HFF-Myc (cell line): Measurements from ENCODE around the gene CSF1.
"Not testable (repeated sequence)": the region's sequence is repeated elsewhere in the genome, so short reads cannot be mapped to it uniquely, and the experiment has no call there.

Experiments used
- DNase-seq: peaks from one replicate; pipeline ENCODE4 v3.0.0-alpha.2; 2011; ENCODE audit warnings: low read depth; ENCODE audit errors: extremely low read depth
- H3K4me3 ChIP-seq: replicated peaks from 2 replicates; pipeline ENCODE4 v1.5.1; 2011; ENCODE audit warnings: low read depth, mild to moderate bottlenecking, control low read depth, low read length
- CTCF ChIP-seq: IDR thresholded peaks from 2 replicates; pipeline ENCODE4 v1.5.1; 2012; ENCODE audit warnings: mild to moderate bottlenecking, low read depth, low read length, control low read depth; ENCODE audit errors: missing control alignments

CSF1 gene

GRCh38 chr1:109878531-109879104 is 32.0 kb upstream of the CSF1 start:
- TF ChIP-seq CTCF, result no peak
- DNase-seq, result no peak
- no peak overlapping the region for H3K4me3 ChIP-seq

- H3K4me3 ChIP-seq, DNase-seq: not testable (repeated sequence)
Measured at GRCh38 chr1:109879371-109879770, 31.3 kb upstream of the CSF1 start.

DNA sequence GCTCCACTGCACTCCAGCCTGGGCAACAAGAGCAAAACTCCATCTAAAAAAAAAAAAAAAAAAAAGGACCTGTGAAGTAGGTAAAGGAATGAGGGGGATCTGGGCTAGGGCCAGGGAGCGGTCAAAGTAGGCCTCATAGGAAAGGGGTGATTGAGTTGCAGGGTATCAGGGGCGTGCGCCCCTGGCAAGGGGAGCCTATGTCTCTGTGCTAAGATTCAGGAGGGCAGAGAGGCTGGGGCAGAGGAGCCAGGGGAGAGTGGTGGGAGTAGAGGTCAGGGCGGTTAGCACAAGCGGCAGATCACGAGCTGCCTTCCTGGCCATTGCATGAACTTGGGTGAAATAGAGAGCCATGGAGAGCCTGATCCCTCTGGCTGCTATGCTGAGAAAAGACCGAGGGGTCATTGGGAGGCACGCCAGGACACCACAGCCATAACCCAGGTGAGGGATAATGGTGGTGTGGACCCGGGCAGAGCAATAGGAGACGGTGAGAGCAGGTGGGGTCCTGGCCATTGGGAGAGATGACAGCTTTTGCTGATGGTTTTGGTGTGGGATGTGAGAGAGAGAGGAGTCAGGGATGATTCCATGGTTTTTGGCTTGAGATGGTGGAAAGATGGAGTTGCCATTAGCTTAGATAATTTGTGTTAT is 30.6 kb upstream of the CSF1 start:
- H3K4me3 ChIP-seq, result no peak overlapping the region
- DNase-seq, result no peak
- no peak for TF ChIP-seq CTCF

DNA sequence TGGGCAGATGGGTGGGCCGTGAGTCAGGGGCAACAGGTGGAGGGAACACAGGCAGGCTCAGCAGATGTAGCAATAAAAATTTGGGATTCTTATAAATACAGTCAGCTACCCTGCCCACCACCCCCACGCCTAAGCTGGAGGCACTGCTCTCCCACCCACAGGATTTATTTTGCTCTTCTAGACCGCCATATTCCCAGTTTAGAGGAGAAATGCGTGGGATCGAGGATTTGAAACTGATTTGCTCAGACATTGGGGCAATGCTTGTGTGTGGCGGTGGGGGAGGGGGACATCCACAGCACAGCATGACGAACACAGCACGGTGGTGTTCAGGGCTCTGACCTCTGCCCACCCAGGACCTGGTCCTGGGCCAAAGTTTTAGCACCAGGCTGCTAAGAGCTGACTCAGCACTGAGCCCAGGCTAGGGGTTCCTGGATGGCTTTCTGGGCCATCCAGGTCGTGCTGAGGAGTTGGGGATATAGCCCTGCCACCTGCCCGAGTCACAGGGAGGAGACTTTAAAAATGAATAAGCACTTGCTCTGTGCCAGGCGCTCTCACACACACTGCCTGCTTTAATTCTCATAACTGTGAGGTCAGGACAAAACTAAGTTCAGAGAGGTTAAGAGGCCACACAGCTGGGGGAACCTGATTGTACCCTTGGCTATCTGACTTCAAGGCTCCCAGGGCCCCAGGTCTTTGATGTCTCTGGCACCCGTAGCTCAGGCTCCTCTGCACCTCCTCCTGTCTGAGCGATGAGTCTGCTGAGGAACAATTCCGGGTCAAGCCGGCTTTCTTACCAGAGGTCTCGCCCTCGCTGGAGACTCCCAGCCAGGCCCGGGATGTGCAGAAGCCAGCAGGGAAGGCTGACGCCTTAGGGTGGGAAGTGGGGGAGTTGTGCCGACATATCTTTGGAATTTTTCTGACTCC is 29.4 kb upstream of the CSF1 start:
- no peak overlapping the region for H3K4me3 ChIP-seq
- TF ChIP-seq CTCF, result no peak
- DNase-seq, result no peak

GRCh38 chr1:109881906-109882287 is 28.8 kb upstream of the CSF1 start:
- DNase-seq, result no peak
- no peak for TF ChIP-seq CTCF
- no peak overlapping the region for H3K4me3 ChIP-seq

DNA sequence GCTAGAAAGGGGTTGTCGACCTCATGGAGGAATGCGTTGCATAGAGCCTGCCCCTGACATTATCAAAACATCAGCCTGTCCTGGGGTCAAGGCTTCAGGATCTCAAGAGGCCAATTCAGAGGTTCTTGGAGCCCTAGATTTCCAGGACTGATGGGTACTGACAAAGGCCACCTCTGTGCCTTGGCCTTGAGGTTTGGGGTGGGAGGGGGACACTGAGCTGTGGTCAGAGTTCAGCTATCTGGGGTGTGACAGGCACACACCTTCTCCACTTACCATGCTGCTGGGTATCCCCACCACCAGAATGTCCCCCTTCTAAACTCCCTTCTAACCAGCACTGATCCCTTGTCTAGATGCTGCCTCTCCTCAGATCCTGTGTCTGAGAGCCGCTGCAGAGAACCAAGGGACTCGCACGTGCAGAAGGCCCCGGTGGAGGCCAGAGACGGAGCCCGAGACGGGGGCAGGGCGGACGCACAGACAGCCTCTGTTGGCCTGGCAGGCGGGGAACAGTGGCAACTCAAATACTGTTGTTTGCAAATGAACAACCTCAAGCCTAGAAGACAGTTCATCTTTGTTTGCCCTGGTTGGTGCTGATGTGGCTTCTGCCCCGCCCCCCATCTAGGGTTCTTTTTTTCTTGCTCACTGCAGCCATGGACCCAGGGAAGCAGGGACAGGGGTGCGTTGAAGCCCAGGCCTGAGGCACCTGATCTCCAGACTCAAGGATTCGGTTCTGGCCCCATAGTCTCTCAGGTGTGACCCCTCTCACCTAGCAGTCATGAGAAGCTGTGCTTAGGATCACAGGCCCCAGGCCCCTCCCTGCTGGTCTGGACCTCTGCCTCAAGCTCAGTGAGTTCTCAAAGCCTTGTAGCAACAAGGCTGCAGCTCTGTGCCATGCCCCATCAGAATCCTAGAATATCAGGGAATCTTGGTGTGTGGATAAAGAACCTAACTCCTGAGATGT is 28.1 kb upstream of the CSF1 start:
- no peak for DNase-seq
- no peak for TF ChIP-seq CTCF
- no peak overlapping the region for H3K4me3 ChIP-seq
